Right lobe of liver (tissue), 6 donors: ENCODE measurements around the gene ZNF467. TPM values are rescaled to one million over a fixed set of nuclear protein-coding genes. Genes with fewer than 3 reads are reported as not detected.

ENCODE experiments used
- ATAC-seq, 4 donors: fragments of 200-7000 bp; cut with Tn5 transposase; one replicate each; pipeline ENCODE4 v1.9.1; 2020; ENCODE audit warnings: mild to moderate bottlenecking in 4 of 4, moderate library complexity in 4 of 4
- DNase-seq, 3 donors: peaks; one replicate each; pipeline ENCODE4 v3.0.0-alpha.2; 2020
- H3K27ac ChIP-seq, 3 donors: fragments of 200-600 bp; one replicate each; pipeline ENCODE4 v1.8.0; 2022
- H3K27me3 ChIP-seq, 2 donors: fragments of 200-600 bp; one replicate each; pipeline ENCODE4 v1.8.0; 2022
- H3K36me3 ChIP-seq, 4 donors: fragments of 200-600 bp; sonication (generic) in 1 of 4; one replicate each; pipeline versions ENCODE4 v1.5.1 to v1.8.0; 2017 to 2022; ENCODE audit warnings: control low read depth in 1 of 4
- H3K4me1 ChIP-seq, 4 donors: fragments of 200-600 bp; sonication (generic) in 1 of 4; one replicate each; pipeline versions ENCODE4 v1.5.1 to v1.8.0; 2017 to 2022; ENCODE audit warnings: control low read depth in 1 of 4
- H3K4me3 ChIP-seq, 3 donors: fragments of 200-600 bp; one replicate each; pipeline ENCODE4 v1.8.0; 2022
- H3K9me3 ChIP-seq, 4 donors: fragments of 200-600 bp; sonication (generic) in 1 of 4; one replicate each; pipeline versions ENCODE4 v1.5.1 to v1.8.0; 2017 to 2022; ENCODE audit warnings: control low read depth in 1 of 4
- POLR2A ChIP-seq: fragments of 450-650 bp; IDR thresholded peaks from one replicate; pipeline ENCODE4 v1.6.1; 2017; ENCODE audit warnings: antibody characterized with exemption, mild to moderate bottlenecking
- WGBS: methylation state at CpG from one replicate; pipeline ENCODE4 v1.1.6; 2018; ENCODE audit warnings: low coverage, low lambda C conversion rate; ENCODE audit not compliant: insufficient coverage; ENCODE audit errors: missing lambda C conversion rate; 5-methylcytosine and 5-hydroxymethylcytosine counted together
- intact Hi-C, 2 donors: fragments of 100-400 bp; cut with DNase I; formaldehyde crosslinking; loops; one replicate each; pipeline versions ENCODE4 v1.11.2 to v1.14.1; 2022
- total RNA-seq, 6 experiments: library from RNA; depleted of rRNA in 2 of 6; stranded (reverse); fragments of >200 nt in 2 of 6; fragmentation: NEBNext Ultra II Directional in 3 of 6; extraction: Animal tissue kit (Norgen Biotek cat#: 25700) in 3 of 6; gene quantifications; one replicate each; pipeline versions ENCODE4 v1.1.0 to v1.2.4, GENCODE V29; 2016 to 2023
- TF ChIP-seq, protein P1 (sequence below), 4 donors: fragments of 200-600 bp in 3 of 4; fragments of 450-650 bp in 1 of 4; IDR thresholded peaks; one replicate each; pipeline versions ENCODE4 v1.5.1 to v1.8.0; 2016 to 2022; ENCODE audit warnings: antibody characterized with exemption in 4 of 4, mild to moderate bottlenecking in 2 of 4
- donor health status: DM: no; HTN: yes; CAD: no.
- donor health status: DM: no; HTN: no; CAD: no.
- donor health status: DM: no; HTN: no; CAD: no.
- donor health status: DM: no; HTN: yes; CAD: no.
- donor health status: DM: no; HTN: yes; CAD: no.

ZNF467 gene
- total RNA-seq, 6 experiments from 2014 or later, result 3.6 to 14.6 (median 5.8) TPM

DNA sequence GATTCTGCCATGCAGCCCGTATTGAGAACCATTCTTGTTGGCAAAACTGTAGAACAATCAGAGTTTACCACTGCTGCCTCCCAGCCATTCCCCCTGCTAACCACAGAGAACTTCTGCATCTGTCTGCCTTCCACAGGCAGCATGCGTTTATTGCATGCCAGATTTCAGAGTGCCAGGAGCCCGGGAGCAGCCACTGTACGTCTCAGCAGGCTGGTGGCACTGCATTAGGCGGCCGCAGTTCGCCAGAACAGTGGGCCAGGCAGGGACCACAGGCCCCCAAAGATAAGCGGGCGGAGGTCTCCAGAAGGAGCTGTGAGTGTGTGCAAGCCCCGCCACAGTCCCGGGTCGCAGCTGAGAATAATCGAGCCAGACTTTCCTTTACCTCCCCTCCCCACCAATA lies 31.8 kb downstream of the ZNF467 start:
- DNase-seq (no peak), ATAC-seq (peak; percentile 58 to 81 (median 75))
- TF ChIP-seq POLR2A, result no peak
- TF ChIP-seq, protein P1, sequence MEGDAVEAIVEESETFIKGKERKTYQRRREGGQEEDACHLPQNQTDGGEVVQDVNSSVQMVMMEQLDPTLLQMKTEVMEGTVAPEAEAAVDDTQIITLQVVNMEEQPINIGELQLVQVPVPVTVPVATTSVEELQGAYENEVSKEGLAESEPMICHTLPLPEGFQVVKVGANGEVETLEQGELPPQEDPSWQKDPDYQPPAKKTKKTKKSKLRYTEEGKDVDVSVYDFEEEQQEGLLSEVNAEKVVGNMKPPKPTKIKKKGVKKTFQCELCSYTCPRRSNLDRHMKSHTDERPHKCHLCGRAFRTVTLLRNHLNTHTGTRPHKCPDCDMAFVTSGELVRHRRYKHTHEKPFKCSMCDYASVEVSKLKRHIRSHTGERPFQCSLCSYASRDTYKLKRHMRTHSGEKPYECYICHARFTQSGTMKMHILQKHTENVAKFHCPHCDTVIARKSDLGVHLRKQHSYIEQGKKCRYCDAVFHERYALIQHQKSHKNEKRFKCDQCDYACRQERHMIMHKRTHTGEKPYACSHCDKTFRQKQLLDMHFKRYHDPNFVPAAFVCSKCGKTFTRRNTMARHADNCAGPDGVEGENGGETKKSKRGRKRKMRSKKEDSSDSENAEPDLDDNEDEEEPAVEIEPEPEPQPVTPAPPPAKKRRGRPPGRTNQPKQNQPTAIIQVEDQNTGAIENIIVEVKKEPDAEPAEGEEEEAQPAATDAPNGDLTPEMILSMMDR (IDR thresholded peaks at IDR 0.05), result no peak
- no peak overlapping the region for H3K27ac ChIP-seq
- WGBS, result 22% methylated on average over 1 of the region's 13 CpGs
- no peaks in the 10 kb centered on the region for H3K9me3 ChIP-seq
- peaks cover 0 to 5% (median 0%) of the 10 kb centered on the region in 4 donors for H3K4me1 ChIP-seq
- no peaks in the 10 kb centered on the region for H3K36me3 ChIP-seq
- H3K27me3 ChIP-seq, result no peaks in the 10 kb centered on the region
- intact Hi-C loops, result no loop called here
- peak overlapping the region in 2 of 3 donors; percentile 10 to 25 for H3K4me3 ChIP-seq

DNA sequence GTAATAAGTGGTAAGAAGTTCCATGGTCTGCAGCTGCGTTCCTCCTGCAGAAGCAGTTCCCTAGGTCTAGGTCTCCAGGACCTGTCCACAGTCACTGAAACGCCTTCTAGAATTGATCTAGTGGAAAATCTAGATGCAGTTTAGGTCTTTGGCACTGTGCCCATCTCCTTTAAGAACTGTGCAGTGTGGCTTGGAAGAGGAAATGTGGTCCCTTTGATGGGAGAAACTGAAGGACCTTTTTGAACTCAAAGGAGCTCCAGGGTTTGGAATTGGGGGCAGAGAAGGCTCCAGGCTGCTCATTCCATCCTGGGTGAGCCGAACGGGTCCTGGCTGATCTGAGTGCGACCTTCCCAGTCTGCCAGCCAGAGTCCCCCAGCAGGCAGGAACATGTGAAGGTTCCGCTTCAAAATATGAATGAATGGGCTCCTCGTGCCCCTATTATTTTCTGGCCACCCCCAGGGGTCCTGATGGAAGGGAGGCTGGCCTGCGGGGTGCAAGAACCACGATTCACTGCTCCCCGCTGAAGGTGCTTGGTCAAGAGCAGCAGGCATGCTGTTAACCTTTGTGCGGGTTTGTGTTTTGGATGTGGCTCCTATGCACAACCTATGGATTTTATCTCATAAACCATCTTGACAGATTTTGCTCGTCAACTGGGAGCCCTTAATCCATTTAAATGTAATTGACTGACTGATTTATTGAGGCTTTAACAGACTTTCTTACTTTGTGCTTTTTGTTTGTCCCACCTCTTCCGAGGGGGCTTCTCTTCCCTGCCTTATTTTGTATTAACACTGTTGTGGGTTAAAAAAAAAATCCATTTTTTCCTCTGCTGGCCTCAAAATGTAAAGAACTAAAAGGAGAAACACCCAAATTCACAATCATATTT lies 36.7 kb downstream of the ZNF467 start:
- 44% methylated on average over 5 of the region's 13 CpGs for WGBS
- DNase-seq (no peak), ATAC-seq (no peak)
- Histone ChIP-seq H3K36me3 (no peaks in the 10 kb centered on the region), H3K9me3 (no peaks in the 10 kb centered on the region), H3K27ac (no peak overlapping the region), H3K27me3 (no peaks in the 10 kb centered on the region), H3K4me1 (peaks cover 0 to under 1% (median 0%) of the 10 kb centered on the region in 4 donors), H3K4me3 (no peak overlapping the region)
- no peak for TF ChIP-seq POLR2A
- TF ChIP-seq, protein P1 (IDR thresholded peaks at IDR 0.05), result no peak
- intact Hi-C loops, result loop anchor here (5.0 to 10.0 kb wide), 2 partner anchors 62 to 64 kb away; no protein-coding TSS in a partner anchor

DNA sequence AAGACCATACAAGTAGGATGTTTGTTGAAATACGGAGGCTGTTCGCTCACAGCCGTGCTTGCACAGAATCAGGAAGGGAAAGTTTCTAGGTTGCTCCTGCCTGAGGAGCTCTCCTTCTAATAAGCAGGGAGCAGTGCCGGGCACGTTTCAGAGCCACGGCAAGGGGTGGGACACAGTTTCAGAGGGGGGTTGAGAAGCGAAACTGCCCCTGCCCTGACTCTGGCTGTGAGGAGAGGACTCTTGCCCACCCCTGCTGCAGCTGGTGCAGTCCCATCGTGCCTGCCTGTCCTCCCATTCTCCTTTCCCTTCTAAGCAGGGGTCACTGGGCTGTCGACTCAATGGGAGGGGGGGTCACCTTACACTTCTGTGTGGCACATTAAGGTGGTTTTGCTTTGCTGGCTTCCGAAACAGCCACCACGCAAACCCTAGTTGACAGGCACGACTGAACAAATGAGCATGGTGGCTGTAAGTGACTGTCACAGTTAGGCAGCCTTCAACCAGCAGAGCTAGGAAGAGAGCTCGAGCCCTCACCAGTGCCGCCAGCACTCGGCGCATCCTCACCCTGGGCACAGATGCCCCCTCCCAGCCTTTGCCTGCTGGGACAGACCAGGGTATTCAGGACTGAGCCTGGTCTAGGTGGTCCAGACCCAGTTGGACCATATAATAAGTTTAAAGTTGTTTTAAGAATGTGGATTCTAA lies 37.5 kb downstream of the ZNF467 start:
- Histone ChIP-seq H3K4me1 (no peaks in the 10 kb centered on the region), H3K27ac (no peak overlapping the region), H3K36me3 (no peaks in the 10 kb centered on the region), H3K4me3 (no peak overlapping the region), H3K27me3 (no peaks in the 10 kb centered on the region), H3K9me3 (no peaks in the 10 kb centered on the region)
- ATAC-seq, result peak in 1 of 4 donors; percentile 10
- 54% methylated on average over 4 of the region's 16 CpGs for WGBS
- TF ChIP-seq, protein P1 (IDR thresholded peaks at IDR 0.05), result no peak
- TF ChIP-seq POLR2A, result no peak
- no peak for DNase-seq
- intact Hi-C loops, result loop anchor here (5.0 to 10.0 kb wide), 2 partner anchors 61 to 64 kb away; no protein-coding TSS in a partner anchor

DNA sequence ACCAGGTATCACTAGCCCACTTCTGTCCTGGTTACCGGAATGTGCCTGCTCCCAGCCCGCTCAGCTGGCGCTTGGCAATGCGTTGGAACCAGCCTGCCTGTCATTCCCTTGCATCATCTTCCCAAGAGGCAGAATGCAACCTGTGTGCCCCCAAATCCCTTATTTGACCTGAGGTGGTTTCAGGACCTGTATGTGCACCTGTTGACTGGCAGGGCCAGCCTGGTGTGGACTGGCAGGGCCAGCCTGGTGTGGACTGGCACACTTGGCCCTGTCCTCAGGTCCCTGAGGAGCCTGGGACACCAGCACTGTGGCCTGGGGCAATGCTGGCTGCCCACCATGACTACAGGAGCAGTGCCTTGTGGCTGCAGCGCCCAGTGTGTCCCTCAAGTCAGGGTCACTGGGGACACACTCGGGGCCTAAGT lies 38.2 kb downstream of the ZNF467 start:
- ATAC-seq (peak in 2 of 4 donors; percentile 17 to 18), DNase-seq (no peak)
- TF ChIP-seq, protein P1 (IDR thresholded peaks at IDR 0.05), result no peak
- no peak for TF ChIP-seq POLR2A
- no peaks in the 10 kb centered on the region for H3K36me3 ChIP-seq
- no peaks in the 10 kb centered on the region for H3K9me3 ChIP-seq
- H3K27ac ChIP-seq, result no peak overlapping the region
- H3K27me3 ChIP-seq, result no peaks in the 10 kb centered on the region
- H3K4me3 ChIP-seq, result no peak overlapping the region
- no peaks in the 10 kb centered on the region for H3K4me1 ChIP-seq
- intact Hi-C loops, result loop anchor here (5.0 to 10.0 kb wide), 2 partner anchors 60 to 63 kb away; no protein-coding TSS in a partner anchor
- no CpG with 5 or more reads among the region's 6 CpGs for WGBS
